GM19467 (cell line): Measurements from ENCODE around the gene TRIP11.

Source experiments
- ATAC-seq: cut with Tn5 transposase; IDR thresholded peaks from one replicate; pipeline ENCODE4 v1.9.1; 2021; ENCODE audit warnings: mild to moderate bottlenecking, moderate library complexity; ENCODE audit not compliant: unreplicated experiment

TRIP11 gene

GRCh38 chr14:91961297-91962220 lies 78.3 kb downstream of the TRIP11 start:
- ATAC-seq: no peak

GRCh38 chr14:91957876-91958313 lies 82.0 kb downstream of the TRIP11 start:
- ATAC-seq: no peak

DNA sequence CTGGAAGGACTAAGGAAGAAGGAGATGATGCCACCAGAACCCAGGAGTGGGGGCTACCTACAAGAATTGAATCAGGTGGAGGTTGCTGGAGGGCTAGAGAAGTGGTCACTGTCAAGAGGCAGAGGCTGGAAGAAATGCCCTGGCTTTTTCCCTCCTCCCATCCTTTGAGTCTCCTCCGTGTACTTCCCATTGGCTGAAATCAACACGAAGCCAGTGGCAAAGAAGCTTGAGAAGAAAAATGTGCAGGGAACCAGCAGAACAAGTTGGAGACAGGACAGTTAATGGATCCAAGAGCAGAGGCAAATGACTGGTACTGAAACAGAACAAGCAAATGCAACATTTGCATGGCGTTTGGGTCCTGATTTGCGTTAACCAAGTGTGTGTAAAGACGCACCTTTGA lies 83.2 kb downstream of the TRIP11 start:
- ATAC-seq: no peak

- no peak for ATAC-seq
Observed at GRCh38 chr14:91955168-91955567, 84.7 kb downstream of the TRIP11 start.

GRCh38 chr14:91953170-91953985 lies 86.5 kb downstream of the TRIP11 start:
- no peak for ATAC-seq

GRCh38 chr14:91947475-91948184 lies 92.2 kb downstream of the TRIP11 start, which contains the start of gene FBLN5:
Gene FBLN5 (minus strand): TSS chr14:91947694. CDS start chr14:91947229, 465 bp downstream.
- ATAC-seq: no peak

GRCh38 chr14:91946622-91947474 lies 93.0 kb downstream of the TRIP11 start:
- no peak for ATAC-seq

DNA sequence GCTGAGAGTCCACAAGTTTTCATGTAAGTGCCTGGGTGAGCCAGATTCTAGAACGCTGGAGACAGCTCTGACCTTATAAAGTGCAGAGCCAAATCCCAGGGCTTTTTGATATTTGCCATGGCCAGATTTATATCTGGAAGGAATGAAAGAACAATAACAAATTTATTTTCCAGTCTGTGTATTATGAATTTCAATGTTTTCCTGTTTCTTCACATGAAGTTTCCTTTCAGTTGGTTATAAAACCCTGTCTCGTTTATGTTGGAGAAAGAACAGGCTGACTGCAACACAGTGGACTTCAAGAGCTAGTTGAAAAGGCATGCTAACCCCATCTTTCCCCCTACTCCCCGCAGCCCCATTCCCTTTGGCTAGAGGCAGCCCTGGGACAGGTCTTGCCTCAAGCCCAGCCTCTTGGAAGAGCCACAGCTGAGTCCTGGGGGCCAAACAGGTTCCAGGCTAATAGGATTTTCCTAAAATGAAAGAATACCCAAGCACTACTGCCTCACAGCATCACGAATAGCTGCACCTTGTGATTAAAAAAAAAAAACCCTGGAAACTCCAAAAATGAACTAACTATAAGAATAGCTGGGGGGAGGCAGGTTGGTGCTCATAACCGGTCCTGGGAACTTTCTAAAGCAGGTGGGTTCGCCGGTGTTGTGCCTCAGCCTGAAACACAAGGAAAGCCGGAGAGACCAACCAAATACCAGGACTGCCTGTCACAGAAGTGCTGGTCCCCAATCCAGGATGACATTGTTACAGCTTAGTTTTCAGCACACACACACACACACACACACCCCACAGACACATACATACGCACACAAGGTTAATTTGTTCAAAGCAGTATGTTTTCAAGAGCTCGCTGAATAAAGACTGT lies 93.9 kb downstream of the TRIP11 start:
- no peak for ATAC-seq

GRCh38 chr14:91942946-91943345 lies 96.9 kb downstream of the TRIP11 start:
- no peak for ATAC-seq

DNA sequence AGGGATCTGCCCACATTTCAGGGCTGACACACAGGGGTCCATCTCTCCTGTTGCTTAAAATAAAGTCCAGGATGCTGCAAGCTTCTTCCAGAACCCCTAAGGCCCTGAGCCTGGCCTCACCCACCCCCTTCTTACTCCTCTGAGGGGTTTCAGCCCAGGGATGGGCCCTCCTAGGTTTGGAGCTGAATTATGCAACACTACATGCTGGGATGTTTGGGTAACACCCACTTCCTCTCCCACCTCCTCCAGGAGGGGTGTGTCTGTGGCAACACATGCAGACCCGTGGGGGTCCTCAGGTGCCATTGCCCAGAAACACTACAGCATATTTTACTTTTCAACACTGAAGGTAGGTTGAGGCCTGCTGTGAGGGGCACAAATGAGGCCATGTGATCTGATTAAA lies 97.7 kb downstream of the TRIP11 start:
- ATAC-seq: no peak

GRCh38 chr14:91940209-91940608 lies 99.7 kb downstream of the TRIP11 start:
- ATAC-seq: no peak

- no peak for ATAC-seq
Observed at GRCh38 chr14:91935586-91935985, 104.3 kb downstream of the TRIP11 start.

GRCh38 chr14:91934554-91935285 lies 105.1 kb downstream of the TRIP11 start:
- no peak for ATAC-seq

GRCh38 chr14:91931478-91932088 lies 108.3 kb downstream of the TRIP11 start:
- ATAC-seq: no peak

DNA sequence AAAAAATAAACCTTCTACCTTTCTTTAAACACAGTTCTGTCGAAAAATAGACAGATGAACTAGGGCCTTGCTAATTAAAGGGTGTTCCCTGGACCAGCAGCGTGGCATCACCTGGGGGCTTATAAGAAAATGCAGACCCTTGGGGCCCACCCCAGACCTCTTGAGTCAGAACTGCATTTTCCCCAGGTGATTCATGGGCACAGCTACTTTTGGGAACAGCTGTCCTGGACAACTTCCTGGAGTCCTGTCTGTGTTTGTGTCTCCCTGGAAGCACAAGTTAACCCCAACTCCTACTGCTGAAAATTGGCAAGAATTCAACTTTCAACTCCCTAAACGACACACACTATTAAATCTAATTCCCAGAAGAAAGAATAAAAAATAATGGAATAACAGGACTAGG lies 110.2 kb downstream of the TRIP11 start:
- no peak for ATAC-seq

GRCh38 chr14:91927800-91928199 lies 112.1 kb downstream of the TRIP11 start:
- no peak for ATAC-seq

- ATAC-seq: no peak
Observed at GRCh38 chr14:91927191-91927590, 112.7 kb downstream of the TRIP11 start.
